HG03378 (cell line): ENCODE measurements around the gene AGAP3.

Experiments
- ATAC-seq: cut with Tn5 transposase; IDR thresholded peaks from one replicate; pipeline ENCODE4 v1.9.1; 2021; ENCODE audit warnings: mild to moderate bottlenecking, moderate library complexity; ENCODE audit not compliant: unreplicated experiment

Gene AGAP3

GRCh38 chr7:151134743-151135524 is 48.7 kb downstream of the AGAP3 start:
- no peak for ATAC-seq

GRCh38 chr7:151135525-151135845 is 49.2 kb downstream of the AGAP3 start:
- ATAC-seq, result no peak

DNA sequence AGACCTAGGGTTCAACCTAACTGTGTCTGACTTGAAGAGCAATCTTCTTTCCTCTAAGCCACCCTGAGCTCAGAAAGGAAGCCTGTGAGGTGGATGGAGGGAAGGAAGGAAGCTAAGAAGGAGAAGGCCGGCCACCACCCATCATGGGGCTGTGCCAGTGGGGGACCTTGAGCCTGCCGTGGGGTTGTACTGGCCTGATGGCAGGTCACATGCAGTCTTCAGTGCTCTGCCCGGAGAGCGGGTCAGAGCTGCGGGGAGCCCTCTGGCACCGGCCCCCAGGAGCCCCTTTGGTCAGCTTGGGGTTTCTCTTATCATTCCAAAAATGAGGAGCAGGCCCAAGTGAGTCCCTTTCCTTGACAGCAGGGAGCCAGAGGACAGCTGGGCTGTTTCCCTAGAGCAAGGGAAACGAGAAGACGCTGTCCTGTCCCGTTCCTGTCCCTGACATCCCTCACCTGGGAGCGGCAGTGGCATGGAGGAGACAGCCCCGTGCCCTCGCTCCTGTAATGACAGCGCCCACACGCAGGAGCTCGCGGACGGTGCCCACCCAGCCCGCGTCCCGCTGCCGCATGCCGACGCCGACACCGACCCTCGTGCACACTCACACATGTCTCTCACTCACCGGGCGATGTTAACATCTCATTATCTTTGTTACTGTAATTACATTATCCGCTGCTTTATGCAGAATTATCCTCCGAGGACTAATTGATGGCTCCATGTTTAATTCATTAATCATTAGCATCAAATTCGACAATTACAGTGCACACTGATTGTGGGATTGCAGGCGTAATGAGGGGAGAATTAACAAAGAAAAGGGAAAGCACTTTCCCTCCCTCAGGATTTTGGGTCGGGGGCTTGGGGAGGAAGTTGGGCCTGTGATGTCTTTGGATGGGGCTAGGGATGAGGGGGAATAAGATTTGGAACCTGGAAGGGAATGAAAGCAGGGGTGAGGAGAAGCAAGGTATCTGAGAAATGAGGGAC is 49.9 kb downstream of the AGAP3 start:
- no peak for ATAC-seq

GRCh38 chr7:151137076-151137675 is 50.9 kb downstream of the AGAP3 start:
- ATAC-seq, result no peak

DNA sequence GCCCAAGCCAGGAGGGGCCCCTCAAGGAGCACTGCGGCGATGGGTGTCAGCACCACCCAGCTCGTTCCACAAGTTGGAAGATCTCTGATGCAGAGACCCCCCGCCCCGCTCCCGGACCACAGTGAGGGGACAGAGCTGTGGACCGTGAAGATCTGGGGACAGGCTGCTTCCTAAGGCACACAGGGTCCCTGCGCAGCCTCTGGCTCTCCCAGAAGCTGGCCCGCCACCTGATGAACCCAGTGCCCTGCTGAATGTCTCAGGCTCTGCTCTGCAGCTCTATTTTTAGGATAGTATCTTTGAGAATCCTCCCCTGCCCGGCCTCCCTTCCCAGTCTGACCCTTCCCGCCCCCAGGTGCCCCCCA is 51.5 kb downstream of the AGAP3 start:
- ATAC-seq, result no peak

DNA sequence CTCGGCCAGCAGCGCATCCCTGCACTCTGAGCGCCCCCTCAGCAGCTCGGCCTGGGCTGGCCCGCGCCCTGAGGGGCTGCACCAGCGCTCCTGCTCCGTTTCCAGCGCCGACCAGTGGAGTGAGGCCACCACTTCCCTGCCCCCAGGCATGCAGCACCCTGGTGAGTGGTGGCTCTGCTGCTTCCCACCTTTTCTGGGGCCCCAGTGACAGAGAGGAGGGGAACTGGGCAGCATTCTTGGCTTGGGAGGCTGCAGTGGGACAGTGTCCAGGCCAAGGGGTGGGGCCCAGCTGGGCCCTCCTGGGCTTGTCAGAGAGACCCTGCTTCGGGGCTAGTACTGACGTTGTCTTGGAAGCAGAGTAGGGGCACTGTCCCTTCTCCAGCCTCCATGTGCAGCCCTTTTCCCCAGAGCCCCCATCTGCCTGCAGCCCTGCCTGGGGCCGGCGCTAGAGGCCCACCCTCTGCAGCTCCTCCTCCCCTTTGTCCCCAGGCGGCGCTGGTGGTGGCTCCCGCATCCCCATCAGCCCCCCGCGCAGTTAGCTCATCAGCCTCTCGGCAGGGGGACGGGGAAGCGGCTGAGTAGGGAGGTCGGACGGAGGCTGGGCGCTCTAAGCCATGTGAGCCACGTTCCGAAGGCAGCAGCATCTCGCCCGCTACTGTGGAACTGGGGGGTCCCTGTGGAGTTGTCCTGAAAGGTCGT is 52.0 kb downstream of the AGAP3 start:
- ATAC-seq, result no peak

DNA sequence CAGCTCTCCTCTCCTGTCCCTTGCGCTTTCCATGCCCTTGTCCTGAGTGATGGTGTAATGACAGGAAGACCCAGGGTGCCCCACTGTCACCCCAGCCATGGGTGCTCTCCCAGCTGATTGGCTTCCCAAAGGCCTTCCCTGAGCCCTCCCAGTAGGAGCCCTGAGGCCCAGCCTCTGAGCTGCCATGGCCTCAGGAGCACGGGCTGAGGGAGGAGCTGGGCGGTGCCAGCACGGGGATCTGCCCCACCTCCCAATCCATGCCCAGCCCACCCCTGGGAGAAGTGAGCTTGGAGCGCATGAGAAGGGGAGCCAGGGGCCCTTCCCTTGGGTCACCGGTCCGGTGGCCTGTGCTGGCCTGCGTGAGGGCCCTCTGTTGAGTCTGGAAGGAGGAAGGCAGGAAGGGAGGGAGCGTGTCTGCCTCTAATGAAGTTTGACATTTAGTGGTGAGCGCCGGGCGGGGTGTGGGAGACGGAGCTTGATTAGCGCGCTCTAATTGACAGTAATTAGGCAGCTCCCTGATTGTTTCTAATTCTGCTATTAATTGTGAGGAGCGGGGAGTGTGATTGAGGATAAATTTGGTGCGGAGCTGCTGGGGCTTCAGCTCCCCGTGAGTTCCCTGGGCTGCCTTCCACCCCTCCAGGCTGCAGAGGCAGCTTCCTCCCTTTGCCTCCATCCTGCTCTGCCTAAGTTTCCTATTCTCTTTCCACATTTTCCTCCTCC is 53.0 kb downstream of the AGAP3 start:
- ATAC-seq, result no peak

GRCh38 chr7:151139791-151140190 is 53.5 kb downstream of the AGAP3 start:
- ATAC-seq, result no peak

- no peak for ATAC-seq
Observed at GRCh38 chr7:151140826-151141225, 54.6 kb downstream of the AGAP3 start.

GRCh38 chr7:151141311-151141854 is 55.1 kb downstream of the AGAP3 start:
- ATAC-seq, result no peak

- ATAC-seq, result no peak
Observed at GRCh38 chr7:151141855-151142685, 55.8 kb downstream of the AGAP3 start.

GRCh38 chr7:151142686-151143040 is 56.4 kb downstream of the AGAP3 start:
- no peak for ATAC-seq

GRCh38 chr7:151143261-151144015 is 57.2 kb downstream of the AGAP3 start:
- ATAC-seq, result no peak

- no peak for ATAC-seq
Observed at GRCh38 chr7:151144387-151144786, 58.1 kb downstream of the AGAP3 start.

DNA sequence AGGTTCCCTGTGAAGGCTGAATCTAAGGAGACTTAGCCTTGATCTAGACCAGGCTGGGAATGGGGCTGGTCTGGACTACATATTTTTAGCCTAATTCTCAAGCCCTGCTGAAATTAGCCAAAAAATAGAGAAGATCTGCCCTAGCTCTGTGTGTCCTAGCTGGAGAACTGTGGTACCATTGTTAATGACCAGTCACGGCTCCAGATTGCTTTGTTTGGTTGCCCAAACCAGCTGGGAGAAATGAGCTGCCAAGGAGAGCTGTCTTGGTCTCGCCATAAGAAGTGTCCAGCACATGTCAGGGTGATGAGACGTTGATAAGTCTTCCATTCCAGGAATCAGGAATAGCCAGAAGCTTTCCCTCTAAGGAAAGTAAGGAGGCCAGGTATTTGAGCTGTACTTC is 60.5 kb downstream of the AGAP3 start:
- no peak for ATAC-seq

GRCh38 chr7:151148319-151149259 is 62.3 kb downstream of the AGAP3 start:
- ATAC-seq, result no peak

- ATAC-seq, result no peak
Observed at GRCh38 chr7:151150388-151150787, 64.1 kb downstream of the AGAP3 start.
